PC-9 (cell line): ENCODE results near the gene VWA5A.

ENCODE experiments used
- CTCF ChIP-seq: fragments of 200-600 bp; sonication (generic); conservative IDR thresholded peaks from 2 replicates; pipeline ENCODE4 v1.6.1; 2017; ENCODE audit warnings: mixed run types, antibody characterized with exemption, mild to moderate bottlenecking, moderate library complexity
- EZH2 ChIP-seq: fragments of 200-600 bp; sonication (generic); IDR thresholded peaks from 2 replicates; pipeline ENCODE4 v1.8.0; 2017; ENCODE audit warnings: antibody characterized with exemption, low read depth

GRCh38 chr11:124081483-124081882, 33.8 kb upstream of the VWA5A start:
- TF ChIP-seq CTCF (no peak), EZH2 (no peak)
